Endothelial cell (in vitro differentiated cells): Measurements from ENCODE around the gene WNK2. TPM values are rescaled to one million over a fixed set of nuclear protein-coding genes. Genes with fewer than 3 reads are reported as not detected.
A peak's percentile ranks its signal among the peaks of the same experiment; 100 is the strongest.
"Not testable (repeated sequence)": the region's sequence is repeated elsewhere in the genome, so short reads cannot be mapped to it uniquely, and the experiment has no call there.

Source experiments
- DNase-seq: peaks from one replicate; pipeline ENCODE4 v3.0.0; 2021; ENCODE audit warnings: low spot score
- H3K27ac Mint-ChIP-seq: one replicate; pipeline ENCODE4 v1.8.0; 2021; ENCODE audit warnings: mixed read lengths, inconsistent platforms; ENCODE audit not compliant: unreplicated experiment
- H3K27me3 Mint-ChIP-seq: one replicate; pipeline ENCODE4 v1.8.0; 2021; ENCODE audit warnings: mild to moderate bottlenecking, moderate library complexity, mixed read lengths, inconsistent platforms; ENCODE audit not compliant: unreplicated experiment
- H3K36me3 Mint-ChIP-seq: one replicate; pipeline ENCODE4 v1.8.0; 2021; ENCODE audit warnings: mild to moderate bottlenecking, low read depth, mixed read lengths, inconsistent platforms; ENCODE audit not compliant: unreplicated experiment
- H3K4me1 Mint-ChIP-seq: one replicate; pipeline ENCODE4 v1.8.0; 2021; ENCODE audit warnings: mild to moderate bottlenecking, mixed read lengths, inconsistent platforms; ENCODE audit not compliant: unreplicated experiment
- H3K4me3 Mint-ChIP-seq: one replicate; pipeline ENCODE4 v1.8.0; 2021; ENCODE audit warnings: mild to moderate bottlenecking, mixed read lengths, inconsistent platforms; ENCODE audit not compliant: unreplicated experiment
- H3K9me3 Mint-ChIP-seq: one replicate; pipeline ENCODE4 v1.8.0; 2021; ENCODE audit warnings: mixed read lengths, inconsistent platforms; ENCODE audit not compliant: unreplicated experiment
- CTCF ChIP-seq: fragments of 200-600 bp; sonication (generic); IDR thresholded peaks from one replicate; pipeline ENCODE4 v1.5.0; 2021; ENCODE audit warnings: antibody characterized with exemption; ENCODE audit not compliant: unreplicated experiment
- total RNA-seq: library from RNA; stranded (reverse); fragmentation: NEBNext Ultra II Directional; extraction: Animal tissue kit (Norgen Biotek cat#: 25700); gene quantifications from one replicate; pipeline ENCODE4 v1.2.1, GENCODE V29; 2021; ENCODE audit not compliant: unreplicated experiment

The WNK2 gene
- total RNA-seq, 1 donor from 2014 or later: 0.82 TPM

GRCh38 chr9:93357649-93358048, 173.7 kb downstream of the WNK2 start:
- Mint-ChIP-seq H3K36me3 (peaks cover 3% of the 10 kb centered on the region), H3K4me1 (no peaks in the 10 kb centered on the region), H3K9me3 (peaks cover 4% of the 10 kb centered on the region), H3K4me3 (no peak overlapping the region), H3K27ac (peak overlapping the region; percentile 75), H3K27me3 (no peaks in the 10 kb centered on the region)
- TF ChIP-seq CTCF: no peak
- no peak for DNase-seq

GRCh38 chr9:93359907-93360306, 176.0 kb downstream of the WNK2 start:
- not testable (repeated sequence) for H3K27ac Mint-ChIP-seq, DNase-seq, H3K27me3 Mint-ChIP-seq, H3K9me3 Mint-ChIP-seq, H3K4me3 Mint-ChIP-seq, H3K36me3 Mint-ChIP-seq, H3K4me1 Mint-ChIP-seq

GRCh38 chr9:93361995-93362394, 178.1 kb downstream of the WNK2 start:
- Mint-ChIP-seq H3K4me3 (no peak overlapping the region), H3K27me3 (peaks cover 4% of the 10 kb centered on the region), H3K9me3 (peaks cover 4% of the 10 kb centered on the region), H3K27ac (no peak overlapping the region), H3K36me3 (peaks cover 3% of the 10 kb centered on the region), H3K4me1 (no peaks in the 10 kb centered on the region)
- DNase-seq: no peak
- TF ChIP-seq CTCF: no peak

- Mint-ChIP-seq H3K27me3 (peaks cover 5% of the 10 kb centered on the region), H3K4me3 (no peak overlapping the region), H3K4me1 (no peaks in the 10 kb centered on the region), H3K9me3 (peaks cover 4% of the 10 kb centered on the region), H3K36me3 (no peaks in the 10 kb centered on the region), H3K27ac (no peak overlapping the region)
- no peak for TF ChIP-seq CTCF
- DNase-seq: no peak
Measured at GRCh38 chr9:93364734-93365426, 180.9 kb downstream of the WNK2 start.

GRCh38 chr9:93365427-93366118, 181.6 kb downstream of the WNK2 start:
- peaks cover 4% of the 10 kb centered on the region for H3K9me3 Mint-ChIP-seq
- H3K27me3 Mint-ChIP-seq: peaks cover 5% of the 10 kb centered on the region
- no peak for TF ChIP-seq CTCF
- H3K27ac Mint-ChIP-seq: no peak overlapping the region
- H3K4me1 Mint-ChIP-seq: peaks cover 2% of the 10 kb centered on the region
- no peaks in the 10 kb centered on the region for H3K36me3 Mint-ChIP-seq
- H3K4me3 Mint-ChIP-seq: no peak overlapping the region
- no peak for DNase-seq
